ENCODE results near the gene DRICH1.

DNA sequence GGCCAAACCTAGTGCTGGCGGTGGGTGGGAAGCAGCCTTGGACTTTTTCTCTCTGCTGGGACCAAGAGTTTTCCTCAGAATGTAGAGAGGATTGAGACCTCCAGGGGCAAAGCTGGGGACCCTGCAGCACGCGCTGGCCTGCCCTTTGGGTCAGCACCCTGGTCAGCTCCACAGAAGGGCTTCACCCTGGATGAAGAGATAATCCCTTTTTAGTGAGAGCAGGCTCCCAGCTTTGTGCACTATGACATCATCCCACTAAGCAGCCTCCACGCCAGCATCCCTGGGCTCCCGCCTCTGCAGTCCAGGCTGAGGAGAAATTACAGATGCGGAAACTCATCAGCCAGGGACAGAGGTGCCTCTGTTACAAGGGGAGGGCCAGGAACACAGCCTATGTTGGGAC, 23.5 kb downstream of the DRICH1 start:
- TF ChIP-seq, protein P1, sequence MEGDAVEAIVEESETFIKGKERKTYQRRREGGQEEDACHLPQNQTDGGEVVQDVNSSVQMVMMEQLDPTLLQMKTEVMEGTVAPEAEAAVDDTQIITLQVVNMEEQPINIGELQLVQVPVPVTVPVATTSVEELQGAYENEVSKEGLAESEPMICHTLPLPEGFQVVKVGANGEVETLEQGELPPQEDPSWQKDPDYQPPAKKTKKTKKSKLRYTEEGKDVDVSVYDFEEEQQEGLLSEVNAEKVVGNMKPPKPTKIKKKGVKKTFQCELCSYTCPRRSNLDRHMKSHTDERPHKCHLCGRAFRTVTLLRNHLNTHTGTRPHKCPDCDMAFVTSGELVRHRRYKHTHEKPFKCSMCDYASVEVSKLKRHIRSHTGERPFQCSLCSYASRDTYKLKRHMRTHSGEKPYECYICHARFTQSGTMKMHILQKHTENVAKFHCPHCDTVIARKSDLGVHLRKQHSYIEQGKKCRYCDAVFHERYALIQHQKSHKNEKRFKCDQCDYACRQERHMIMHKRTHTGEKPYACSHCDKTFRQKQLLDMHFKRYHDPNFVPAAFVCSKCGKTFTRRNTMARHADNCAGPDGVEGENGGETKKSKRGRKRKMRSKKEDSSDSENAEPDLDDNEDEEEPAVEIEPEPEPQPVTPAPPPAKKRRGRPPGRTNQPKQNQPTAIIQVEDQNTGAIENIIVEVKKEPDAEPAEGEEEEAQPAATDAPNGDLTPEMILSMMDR (IDR thresholded peaks at IDR 0.05), result no peak
- TF ChIP-seq POLR2AphosphoS5 (IDR thresholded peaks at IDR 0.05) (no peak), POLR2A (IDR thresholded peaks at IDR 0.05) (no peak)
